Fibroblast of skin of left biceps (primary cell): ENCODE data around the gene FGF4.

Experiments used
- DNase-seq, 2 experiments: peaks; one replicate each; pipeline ENCODE4 v3.0.0-alpha.2; 2013; ENCODE audit warnings: low read depth in 2 of 2

The FGF4 gene

GRCh38 chr11:69726481-69726880 lies 48.7 kb downstream of the FGF4 start:
- DNase-seq: no peak

DNA sequence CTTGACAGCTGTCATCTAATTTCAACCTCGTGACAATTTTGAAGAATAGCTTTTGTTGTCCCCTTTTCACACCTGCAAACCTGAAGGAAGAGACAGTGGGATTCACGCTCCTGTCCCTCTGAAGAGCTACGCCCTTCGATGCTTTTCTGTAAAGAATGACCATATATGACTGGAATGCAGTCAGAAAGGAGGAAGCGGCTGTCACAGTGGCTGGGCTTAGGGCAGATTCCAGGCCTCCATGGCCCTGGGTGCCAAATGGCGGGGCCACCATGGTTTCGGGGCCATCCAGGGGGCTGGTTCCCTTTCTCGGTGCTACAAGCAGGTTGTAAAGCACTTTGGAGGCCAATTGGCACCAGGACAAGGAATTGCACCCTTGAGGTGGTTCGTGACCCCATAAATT lies 49.1 kb downstream of the FGF4 start:
- DNase-seq: no peak

DNA sequence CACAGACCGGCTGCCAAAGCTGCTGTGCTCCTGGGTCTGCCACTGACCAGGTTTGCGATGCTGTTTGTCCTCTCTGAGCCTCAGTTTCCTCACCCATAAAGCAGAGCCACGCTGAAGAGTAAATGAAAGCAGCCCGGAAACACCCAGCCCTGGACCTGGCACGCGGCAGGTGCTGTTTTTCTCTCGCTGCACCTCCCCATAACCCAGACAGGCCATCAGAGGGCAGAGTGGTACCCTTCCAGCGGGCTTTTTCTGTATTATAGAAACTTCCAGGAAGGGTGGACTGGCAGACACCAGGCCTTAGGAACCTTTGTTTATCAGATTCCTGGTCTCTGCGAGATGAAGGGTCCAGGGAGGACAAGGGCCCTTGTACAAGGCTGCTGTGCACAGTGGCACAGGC lies 53.4 kb downstream of the FGF4 start:
- no peak for DNase-seq

GRCh38 chr11:69721106-69721505 lies 54.0 kb downstream of the FGF4 start:
- DNase-seq: no peak
